Measurements from ENCODE around the gene PROSER3.

Gene PROSER3

GRCh38 chr19:35786299-35787160, 28.6 kb downstream of the PROSER3 start:
- H3K4me3 ChIP-seq (ENCODE audit: low read depth, low read length) = no peak overlapping the region
- DNase-seq (ENCODE audit: low read depth) = no peak
- TF ChIP-seq CTCF (IDR thresholded peaks at IDR 0.05; ENCODE audit: control insufficient read depth, extremely low read depth, insufficient read depth) = no peak

- no peak for DNase-seq (ENCODE audit: low read depth)
- TF ChIP-seq CTCF (IDR thresholded peaks at IDR 0.05; ENCODE audit: control insufficient read depth, extremely low read depth, insufficient read depth) = no peak
- H3K4me3 ChIP-seq (ENCODE audit: low read depth, low read length) = no peak overlapping the region
These were observed 29.3 kb downstream of the PROSER3 start for GRCh38 chr19:35787227-35787799.

GRCh38 chr19:35788205-35788960, 30.4 kb downstream of the PROSER3 start:
- no peak overlapping the region for H3K4me3 ChIP-seq (ENCODE audit: low read depth, low read length)
- DNase-seq (ENCODE audit: low read depth) = no peak
- no peak for TF ChIP-seq CTCF (IDR thresholded peaks at IDR 0.05; ENCODE audit: control insufficient read depth, extremely low read depth, insufficient read depth)

GRCh38 chr19:35789195-35789977, 31.4 kb downstream of the PROSER3 start:
- H3K4me3 ChIP-seq (ENCODE audit: low read depth, low read length) = no peak overlapping the region
- no peak for DNase-seq (ENCODE audit: low read depth)
- no peak for TF ChIP-seq CTCF (IDR thresholded peaks at IDR 0.05; ENCODE audit: control insufficient read depth, extremely low read depth, insufficient read depth)

GRCh38 chr19:35789978-35790944, 32.3 kb downstream of the PROSER3 start:
- TF ChIP-seq CTCF (IDR thresholded peaks at IDR 0.05; ENCODE audit: control insufficient read depth, extremely low read depth, insufficient read depth) = no peak
- H3K4me3 ChIP-seq (ENCODE audit: low read depth, low read length) = no peak overlapping the region
- no peak for DNase-seq (ENCODE audit: low read depth)

All from LNCaP clone FGC (cell line).